ENCODE results near the gene ADCY5. TPM values are rescaled to one million over a fixed set of nuclear protein-coding genes. Genes with fewer than 3 reads are reported as not detected.

ADCY5 gene
- total and polyA plus RNA-seq, 2 donors (not counting 1 experiment from before 2014, with no cell fraction given): not detected

DNA sequence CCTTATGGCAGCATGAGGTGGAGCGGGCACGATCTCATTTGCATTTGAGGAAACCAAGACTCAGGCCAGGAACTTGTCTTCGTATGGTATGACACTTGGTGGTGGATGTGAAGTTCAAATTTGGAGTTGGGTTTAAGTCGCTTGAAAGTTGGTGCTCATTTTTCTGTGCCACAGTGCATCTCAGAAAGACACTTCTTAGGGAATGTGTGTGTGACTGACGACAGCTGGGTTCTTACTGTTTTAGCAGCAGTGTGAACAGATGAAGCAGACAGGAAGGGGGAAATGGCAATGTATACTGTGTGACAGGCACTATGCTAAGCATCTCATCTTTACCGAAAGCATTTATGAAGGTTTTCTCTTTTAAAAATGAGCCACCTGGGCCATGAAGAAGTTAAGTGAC, 171.8 kb downstream of the ADCY5 start:
- Mint-ChIP-seq H3K4me1 (no peaks in the 10 kb centered on the region), H3K4me3 (no peak overlapping the region), H3K9me3 (ENCODE audit: insufficient read depth) (no peaks in the 10 kb centered on the region), H3K27me3 (no peaks in the 10 kb centered on the region), H3K27ac (no peak overlapping the region)
- H3K79me2 ChIP-seq (ENCODE audit: control insufficient read depth, insufficient read depth, low read length): no peaks in the 10 kb centered on the region
- DNase-seq: no peak
- H3K9ac ChIP-seq (ENCODE audit: low read length): no peak overlapping the region
- H3K36me3 ChIP-seq (replicated peaks in 1 of 2; ENCODE audit: control extremely low read depth in 1 of 2, control insufficient read depth in 1 of 2, extremely low read depth in 1 of 2, insufficient read depth in 2 of 2, low read length in 1 of 2): no peaks in the 10 kb centered on the region
- H3K27ac ChIP-seq (ENCODE audit: low read length in 2 of 2): no peak overlapping the region
- H3K4me1 ChIP-seq (ENCODE audit: control insufficient read depth in 2 of 2, insufficient read depth in 2 of 2, low read length in 2 of 2): no peaks in the 10 kb centered on the region
- no peaks in the 10 kb centered on the region for H4K20me1 ChIP-seq (ENCODE audit: control insufficient read depth, insufficient read depth, low read length, poor library complexity, severe bottlenecking)
- 98% methylated on average over 5 of the region's 6 CpGs for WGBS (ENCODE audit: insufficient coverage)
- no peak overlapping the region for H2AFZ ChIP-seq (ENCODE audit: insufficient read depth, low read depth, low read length, poor library complexity, severe bottlenecking)
- H3K9me3 ChIP-seq (ENCODE audit: control extremely low read depth in 1 of 3, control insufficient read depth in 2 of 3, insufficient read depth in 1 of 3, low read length in 2 of 3): no peaks in the 10 kb centered on the region
- TF ChIP-seq, protein P1, sequence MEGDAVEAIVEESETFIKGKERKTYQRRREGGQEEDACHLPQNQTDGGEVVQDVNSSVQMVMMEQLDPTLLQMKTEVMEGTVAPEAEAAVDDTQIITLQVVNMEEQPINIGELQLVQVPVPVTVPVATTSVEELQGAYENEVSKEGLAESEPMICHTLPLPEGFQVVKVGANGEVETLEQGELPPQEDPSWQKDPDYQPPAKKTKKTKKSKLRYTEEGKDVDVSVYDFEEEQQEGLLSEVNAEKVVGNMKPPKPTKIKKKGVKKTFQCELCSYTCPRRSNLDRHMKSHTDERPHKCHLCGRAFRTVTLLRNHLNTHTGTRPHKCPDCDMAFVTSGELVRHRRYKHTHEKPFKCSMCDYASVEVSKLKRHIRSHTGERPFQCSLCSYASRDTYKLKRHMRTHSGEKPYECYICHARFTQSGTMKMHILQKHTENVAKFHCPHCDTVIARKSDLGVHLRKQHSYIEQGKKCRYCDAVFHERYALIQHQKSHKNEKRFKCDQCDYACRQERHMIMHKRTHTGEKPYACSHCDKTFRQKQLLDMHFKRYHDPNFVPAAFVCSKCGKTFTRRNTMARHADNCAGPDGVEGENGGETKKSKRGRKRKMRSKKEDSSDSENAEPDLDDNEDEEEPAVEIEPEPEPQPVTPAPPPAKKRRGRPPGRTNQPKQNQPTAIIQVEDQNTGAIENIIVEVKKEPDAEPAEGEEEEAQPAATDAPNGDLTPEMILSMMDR (IDR thresholded peaks at IDR 0.05): no peak
- no peak for TF ChIP-seq EZH2 (IDR thresholded peaks at IDR 0.05; ENCODE audit: borderline replicate concordance, insufficient read depth, low read depth, low read length, poor library complexity, severe bottlenecking)
- H3K4me2 ChIP-seq (replicated peaks; ENCODE audit: low read depth, low read length, poor library complexity, severe bottlenecking): no peak overlapping the region
- intact Hi-C loops (cut with micrococcal nuclease): no loop called here
- no peak overlapping the region for H3K4me3 ChIP-seq (ENCODE audit: control extremely low read depth in 1 of 5, extremely low read depth in 1 of 5, insufficient read depth in 1 of 5, low read depth in 2 of 5, low read length in 4 of 5)
- POLR2A ChIA-PET: no interaction called here
- H3K27me3 ChIP-seq (replicated peaks in 1 of 4; ENCODE audit: control extremely low read depth in 1 of 4, control insufficient read depth in 3 of 4, insufficient read depth in 4 of 4, low read length in 3 of 4): no peaks in the 10 kb centered on the region
- CTCF ChIA-PET: no interaction called here
- ATAC-seq (ENCODE audit: low read depth): no peak

DNA sequence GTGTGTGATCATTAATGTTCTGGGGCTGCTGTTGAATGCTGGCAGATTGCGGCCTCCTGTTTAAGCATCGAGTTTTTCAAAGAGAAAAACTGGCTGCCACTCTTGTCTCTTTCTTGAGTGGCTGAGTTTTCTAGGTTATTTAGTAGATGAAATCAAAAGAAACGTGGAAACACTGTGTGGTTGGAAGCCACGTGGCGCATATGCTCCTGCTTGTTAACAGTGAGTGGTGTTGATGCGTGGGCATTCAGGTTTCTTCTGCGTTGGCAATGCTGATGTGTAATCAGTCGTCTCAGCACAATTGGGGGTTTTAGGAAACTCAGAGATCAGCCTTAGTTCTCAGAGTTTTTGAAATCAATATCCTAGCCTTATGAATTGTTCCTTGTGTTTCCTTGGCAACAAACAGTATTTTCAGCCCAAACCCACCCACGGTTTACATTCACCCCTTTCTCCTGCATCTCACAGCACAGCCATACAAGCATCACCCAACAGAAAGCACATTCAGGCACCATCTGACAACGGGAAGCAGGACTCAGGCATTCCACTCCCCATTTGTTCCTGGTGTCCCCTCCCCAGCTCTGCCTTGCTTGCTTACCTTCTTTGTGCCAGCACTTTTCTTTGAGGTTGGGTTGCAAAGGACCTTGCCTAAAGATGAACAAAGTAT, 172.4 kb downstream of the ADCY5 start:
- no peak overlapping the region for H3K27ac Mint-ChIP-seq
- ChIA-PET CTCF (no interaction called here), POLR2A (interaction anchor here (0.6 kb wide), 1 partner anchor 16 kb away, joined by 5 read pairs; no protein-coding TSS in a partner anchor)
- H3K4me2 ChIP-seq (replicated peaks; ENCODE audit: low read depth, low read length, poor library complexity, severe bottlenecking): no peak overlapping the region
- no peaks in the 10 kb centered on the region for H3K4me1 ChIP-seq (ENCODE audit: control insufficient read depth in 2 of 2, insufficient read depth in 2 of 2, low read length in 2 of 2)
- H3K36me3 ChIP-seq (replicated peaks in 1 of 2; ENCODE audit: control extremely low read depth in 1 of 2, control insufficient read depth in 1 of 2, extremely low read depth in 1 of 2, insufficient read depth in 2 of 2, low read length in 1 of 2): no peaks in the 10 kb centered on the region
- no peaks in the 10 kb centered on the region for H3K27me3 ChIP-seq (replicated peaks in 1 of 4; ENCODE audit: control extremely low read depth in 1 of 4, control insufficient read depth in 3 of 4, insufficient read depth in 4 of 4, low read length in 3 of 4)
- no peak overlapping the region for H3K4me3 ChIP-seq (ENCODE audit: control extremely low read depth in 1 of 5, extremely low read depth in 1 of 5, insufficient read depth in 1 of 5, low read depth in 2 of 5, low read length in 4 of 5)
- ATAC-seq (ENCODE audit: low read depth): no peak
- no peaks in the 10 kb centered on the region for H3K9me3 ChIP-seq (ENCODE audit: control extremely low read depth in 1 of 3, control insufficient read depth in 2 of 3, insufficient read depth in 1 of 3, low read length in 2 of 3)
- H3K4me3 Mint-ChIP-seq: no peak overlapping the region
- 87% methylated on average over 7 of the region's 10 CpGs for WGBS (ENCODE audit: insufficient coverage)
- no peaks in the 10 kb centered on the region for H3K79me2 ChIP-seq (ENCODE audit: control insufficient read depth, insufficient read depth, low read length)
- TF ChIP-seq, protein P1 (IDR thresholded peaks at IDR 0.05): no peak
- TF ChIP-seq EZH2 (IDR thresholded peaks at IDR 0.05; ENCODE audit: borderline replicate concordance, insufficient read depth, low read depth, low read length, poor library complexity, severe bottlenecking): no peak
- H3K9me3 Mint-ChIP-seq (ENCODE audit: insufficient read depth): no peaks in the 10 kb centered on the region
- H3K27ac ChIP-seq (ENCODE audit: low read length in 2 of 2): no peak overlapping the region
- H3K4me1 Mint-ChIP-seq: no peaks in the 10 kb centered on the region
- H4K20me1 ChIP-seq (ENCODE audit: control insufficient read depth, insufficient read depth, low read length, poor library complexity, severe bottlenecking): no peaks in the 10 kb centered on the region
- intact Hi-C loops (cut with micrococcal nuclease): no loop called here
- DNase-seq: no peak
- no peaks in the 10 kb centered on the region for H3K27me3 Mint-ChIP-seq
- no peak overlapping the region for H3K9ac ChIP-seq (ENCODE audit: low read length)
- no peak overlapping the region for H2AFZ ChIP-seq (ENCODE audit: insufficient read depth, low read depth, low read length, poor library complexity, severe bottlenecking)
